Vagina (tissue), 2 donors: ENCODE data around the gene ARL6IP1.

Experiments used
- POLR2A ChIP-seq, 2 donors: fragments of 450-650 bp; IDR thresholded peaks; one replicate each; pipeline ENCODE4 v1.6.1; 2017; ENCODE audit warnings: antibody characterized with exemption in 2 of 2, mild to moderate bottlenecking in 2 of 2, moderate library complexity in 2 of 2
- POLR2AphosphoS5 ChIP-seq, 2 donors: sonication (generic); formaldehyde crosslinking; IDR thresholded peaks; one replicate each; pipeline ENCODE4 v1.9.0; 2017; ENCODE audit warnings: antibody characterized with exemption in 2 of 2, mild to moderate bottlenecking in 2 of 2, low read depth in 1 of 2; ENCODE audit not compliant: insufficient read depth in 1 of 2
- TF ChIP-seq, protein P1 (sequence below), 3 experiments: fragments of 450-650 bp in 2 of 3; fragments of 200-600 bp in 1 of 3; sonication (generic) in 1 of 3; IDR thresholded peaks; one replicate each; pipeline ENCODE4 v1.5.1; 2017 to 2019; ENCODE audit warnings: antibody characterized with exemption in 3 of 3, mild to moderate bottlenecking in 2 of 3, moderate library complexity in 2 of 3

DNA sequence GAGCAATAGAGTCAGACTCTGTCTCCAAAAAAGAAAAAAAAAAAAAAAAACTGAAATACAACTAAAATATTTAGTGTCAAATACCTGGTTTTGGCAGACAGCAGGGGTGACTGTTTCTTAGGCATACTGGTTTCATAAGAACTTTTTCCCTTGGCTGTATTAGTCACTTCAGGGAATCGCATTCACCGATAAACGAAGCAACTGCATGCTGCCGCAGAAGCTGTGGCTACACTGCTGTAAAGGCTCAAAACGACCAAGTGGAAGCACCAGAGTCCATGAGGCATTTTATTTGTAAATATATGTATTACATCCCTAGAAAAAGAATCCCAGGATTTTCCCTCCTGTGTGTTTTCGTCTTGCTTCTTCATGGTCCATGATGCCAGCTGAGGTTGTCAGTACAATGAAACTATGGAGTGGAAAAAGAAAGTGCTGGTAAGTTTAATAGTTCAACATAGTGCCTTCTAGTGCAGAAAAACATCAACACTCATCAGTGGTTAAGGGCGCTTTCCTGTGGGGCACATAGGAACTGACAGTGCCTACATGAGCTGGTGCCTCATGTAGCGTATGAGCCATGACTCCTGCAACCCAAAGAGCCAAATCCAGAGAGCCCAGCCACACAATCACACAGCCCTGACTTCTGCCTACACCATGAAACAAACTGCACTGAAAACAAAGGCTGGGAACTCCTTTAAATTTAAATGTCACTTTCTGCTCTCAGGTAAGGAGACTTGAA lies 18.5 kb downstream of the ARL6IP1 start:
- TF ChIP-seq, protein P1, sequence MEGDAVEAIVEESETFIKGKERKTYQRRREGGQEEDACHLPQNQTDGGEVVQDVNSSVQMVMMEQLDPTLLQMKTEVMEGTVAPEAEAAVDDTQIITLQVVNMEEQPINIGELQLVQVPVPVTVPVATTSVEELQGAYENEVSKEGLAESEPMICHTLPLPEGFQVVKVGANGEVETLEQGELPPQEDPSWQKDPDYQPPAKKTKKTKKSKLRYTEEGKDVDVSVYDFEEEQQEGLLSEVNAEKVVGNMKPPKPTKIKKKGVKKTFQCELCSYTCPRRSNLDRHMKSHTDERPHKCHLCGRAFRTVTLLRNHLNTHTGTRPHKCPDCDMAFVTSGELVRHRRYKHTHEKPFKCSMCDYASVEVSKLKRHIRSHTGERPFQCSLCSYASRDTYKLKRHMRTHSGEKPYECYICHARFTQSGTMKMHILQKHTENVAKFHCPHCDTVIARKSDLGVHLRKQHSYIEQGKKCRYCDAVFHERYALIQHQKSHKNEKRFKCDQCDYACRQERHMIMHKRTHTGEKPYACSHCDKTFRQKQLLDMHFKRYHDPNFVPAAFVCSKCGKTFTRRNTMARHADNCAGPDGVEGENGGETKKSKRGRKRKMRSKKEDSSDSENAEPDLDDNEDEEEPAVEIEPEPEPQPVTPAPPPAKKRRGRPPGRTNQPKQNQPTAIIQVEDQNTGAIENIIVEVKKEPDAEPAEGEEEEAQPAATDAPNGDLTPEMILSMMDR (IDR thresholded peaks at IDR 0.05) = no peak
- TF ChIP-seq POLR2A (IDR thresholded peaks at IDR 0.05) = no peak
- no peak for TF ChIP-seq POLR2AphosphoS5 (IDR thresholded peaks at IDR 0.05; ENCODE audit: insufficient read depth in 1 of 2, low read depth in 1 of 2)
